GM21526 (cell line): ENCODE results near the gene FGF8.
A peak's percentile ranks its signal among the peaks of the same experiment; 100 is the strongest.
"Not testable (repeated sequence)": the region's sequence is repeated elsewhere in the genome, so short reads cannot be mapped to it uniquely, and the experiment has no call there.

Experiments
- ATAC-seq: cut with Tn5 transposase; IDR thresholded peaks from one replicate; pipeline ENCODE4 v1.9.1; 2021; ENCODE audit warnings: moderate library complexity; ENCODE audit not compliant: unreplicated experiment, low FRiP score

Gene FGF8, protein sequence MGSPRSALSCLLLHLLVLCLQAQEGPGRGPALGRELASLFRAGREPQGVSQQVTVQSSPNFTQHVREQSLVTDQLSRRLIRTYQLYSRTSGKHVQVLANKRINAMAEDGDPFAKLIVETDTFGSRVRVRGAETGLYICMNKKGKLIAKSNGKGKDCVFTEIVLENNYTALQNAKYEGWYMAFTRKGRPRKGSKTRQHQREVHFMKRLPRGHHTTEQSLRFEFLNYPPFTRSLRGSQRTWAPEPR

DNA sequence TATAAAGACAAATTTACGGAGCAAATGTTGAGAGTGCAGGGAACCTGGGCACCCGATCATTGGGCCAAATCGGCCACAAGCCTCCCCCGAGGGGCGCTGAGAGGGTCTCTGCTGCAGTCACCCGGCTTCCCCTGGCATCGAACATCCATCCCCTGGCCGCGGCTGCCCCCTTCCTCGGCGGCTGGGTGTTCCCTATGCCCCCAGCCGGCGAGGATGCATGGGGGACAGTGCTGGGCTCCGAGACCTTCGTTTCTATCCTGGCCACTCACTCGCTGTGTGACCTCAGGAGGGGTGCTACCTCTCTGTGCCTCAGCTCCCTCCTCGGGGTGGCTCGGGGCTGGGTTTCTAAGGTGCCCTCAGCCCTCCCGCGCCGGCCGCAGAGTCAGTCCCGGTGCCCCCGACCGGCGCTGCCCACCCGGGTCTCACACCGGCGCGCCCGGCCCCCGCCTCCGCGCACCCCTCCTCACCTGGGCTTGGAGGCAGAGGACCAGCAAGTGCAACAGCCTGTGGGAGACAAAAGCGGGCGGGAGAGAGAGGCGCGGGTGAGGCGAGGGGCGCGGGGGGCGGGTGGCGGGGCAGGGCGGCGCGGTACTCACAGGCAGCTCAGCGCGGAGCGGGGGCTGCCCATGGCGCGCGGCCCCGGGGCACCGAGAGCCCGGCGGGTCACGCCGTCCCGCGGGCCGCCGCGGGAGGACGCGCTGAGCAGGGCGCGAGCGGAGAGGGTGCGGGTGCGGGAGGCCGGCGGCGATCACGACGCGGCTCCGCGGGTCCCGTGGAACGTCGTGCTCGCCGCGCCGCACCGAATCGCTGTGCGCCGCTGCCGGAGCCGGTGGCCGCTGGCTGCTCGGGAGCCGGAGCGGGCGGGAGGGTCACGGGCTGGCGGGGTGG lies at the start of gene FGF8:
TSS of gene FGF8 (minus strand) at position 842 of the 888 bp plus-strand sequence. CDS start at position 628, 214 bp downstream.
- ATAC-seq, result no peak

DNA sequence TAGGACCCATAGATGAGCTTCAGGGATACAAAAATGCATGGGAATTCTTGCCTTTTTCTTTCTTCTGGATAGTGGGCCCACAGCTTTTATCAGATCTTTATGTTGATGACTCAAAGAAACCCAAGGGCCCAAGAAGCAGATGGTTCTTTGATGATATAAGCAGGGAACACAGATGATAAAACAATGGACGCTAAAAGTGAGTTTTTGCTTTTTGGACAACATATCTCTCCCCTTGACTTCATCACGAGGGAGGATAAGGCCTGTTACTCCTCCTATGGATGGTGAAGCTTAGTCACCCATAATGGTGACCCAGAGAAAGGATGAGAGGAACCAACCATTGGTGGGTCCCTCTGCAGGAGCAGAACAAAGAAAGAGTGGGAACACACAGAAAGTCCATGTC lies 48.8 kb upstream of the FGF8 start:
- no peak for ATAC-seq

DNA sequence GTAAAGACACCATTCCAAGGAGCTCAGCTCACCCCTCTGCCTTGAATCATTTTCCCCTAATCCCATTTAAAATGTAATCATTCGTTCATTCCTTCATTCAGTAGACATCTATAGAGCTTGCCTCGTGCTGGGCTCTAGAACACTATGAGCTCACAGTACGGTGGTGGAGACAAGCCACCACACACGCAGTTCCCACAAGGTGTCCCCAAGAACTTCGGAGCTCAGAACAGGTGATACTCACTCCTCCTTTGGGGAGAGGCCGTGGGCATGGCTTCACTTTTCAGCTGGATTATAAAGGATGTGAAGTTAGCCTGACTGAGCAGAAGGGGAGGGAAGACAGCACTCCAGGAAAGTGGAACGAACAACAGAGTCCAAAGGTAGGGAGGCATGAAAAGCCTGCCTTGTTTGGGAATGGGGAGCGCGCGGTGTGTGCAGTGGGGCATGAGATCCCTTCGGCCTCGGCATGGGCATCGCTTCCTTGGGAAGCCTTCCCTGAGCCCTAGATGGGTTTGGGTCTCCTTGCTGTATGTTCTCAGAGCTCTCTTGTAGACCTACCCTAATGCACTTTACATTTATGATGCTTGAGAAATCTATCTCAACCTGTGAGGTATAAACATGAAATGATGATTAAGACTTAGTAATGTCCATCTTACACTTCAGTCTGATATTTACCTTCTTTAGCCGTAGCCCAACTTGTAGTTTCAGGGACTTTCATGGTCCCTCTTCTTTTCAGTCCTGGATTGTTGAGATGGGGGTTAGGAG lies 43.1 kb upstream of the FGF8 start:
- ATAC-seq, result peak; percentile 12

DNA sequence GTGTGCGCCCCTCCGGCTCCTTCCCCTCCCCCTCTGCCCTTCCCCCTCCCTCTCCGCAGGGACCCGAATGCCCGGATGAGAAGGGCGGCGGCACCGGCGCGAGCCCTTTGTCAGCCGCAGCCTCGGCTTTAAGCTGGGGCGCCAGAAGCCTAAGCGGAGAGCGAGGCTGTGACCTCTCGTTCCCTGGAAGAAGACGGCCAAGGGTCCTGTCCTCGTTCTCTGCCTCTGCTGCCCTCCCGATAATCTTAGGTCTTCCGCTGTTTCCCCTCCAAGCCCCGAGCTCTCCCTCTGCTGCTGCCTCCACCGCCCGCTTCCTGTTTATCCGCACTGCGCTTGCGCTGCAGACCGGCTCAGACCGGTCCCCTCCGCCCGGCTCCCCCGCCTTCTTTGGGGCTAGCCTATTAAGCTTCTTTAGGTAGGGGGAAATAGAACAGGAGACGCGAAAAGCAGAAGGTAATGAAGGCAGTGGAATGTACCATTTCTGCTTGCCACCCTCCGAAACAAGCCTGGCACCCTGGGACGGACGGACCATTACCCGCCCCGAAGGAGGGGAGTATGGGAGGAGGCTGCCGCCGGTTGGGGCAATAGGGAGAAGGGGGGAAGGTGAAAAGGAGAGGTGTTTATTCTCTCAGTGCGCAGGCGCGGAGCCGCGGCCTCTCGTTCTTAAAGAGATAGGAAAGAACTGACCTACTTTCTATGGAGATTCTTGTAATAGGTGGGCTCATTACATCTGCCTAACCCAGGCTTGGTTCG lies 42.4 kb upstream of the FGF8 start, which contains the start of gene OGA:
TSS of gene OGA (minus strand) at position 326 of the 753 bp plus-strand sequence. CDS start 422 bp downstream, outside the sequence.
- ATAC-seq, result peak; percentile 75

DNA sequence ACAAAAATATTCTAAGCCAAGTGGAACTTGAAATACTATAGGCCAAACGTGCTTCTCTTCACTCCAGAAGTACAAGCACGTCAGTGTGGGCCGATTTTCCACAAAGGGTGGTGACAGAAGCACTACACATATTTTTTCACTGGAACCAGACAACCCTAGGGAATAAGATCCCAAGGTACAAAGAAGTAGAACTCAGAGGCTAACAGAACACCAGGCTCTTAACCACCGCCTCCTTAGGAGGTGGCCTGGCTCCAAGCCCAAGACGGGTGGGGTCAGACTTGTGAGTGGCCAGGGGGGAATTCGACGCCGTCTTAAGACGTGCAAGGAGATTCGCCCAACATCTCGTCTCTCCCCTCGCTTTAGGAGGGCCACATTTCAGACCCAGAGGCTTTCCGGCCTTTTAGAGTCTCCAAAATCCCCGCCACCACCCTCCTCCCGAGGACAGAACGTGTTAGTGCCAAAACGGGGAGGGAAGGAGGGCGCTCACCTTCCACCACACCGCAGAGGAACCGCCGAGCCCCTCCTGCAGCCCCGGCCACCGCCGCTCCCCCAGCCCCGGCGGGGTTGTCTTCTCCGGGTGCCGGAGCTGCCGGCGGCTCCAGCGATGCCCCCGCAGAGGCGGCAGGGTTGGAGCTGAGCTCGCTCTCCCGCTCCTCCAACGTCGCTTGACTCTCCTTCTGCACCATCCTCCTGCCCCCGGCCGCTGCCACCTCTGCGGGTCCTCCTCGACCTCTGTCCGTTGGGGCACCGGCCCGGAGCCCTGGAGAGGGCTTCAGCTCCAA lies 41.6 kb upstream of the FGF8 start:
- peak; percentile 5 for ATAC-seq

DNA sequence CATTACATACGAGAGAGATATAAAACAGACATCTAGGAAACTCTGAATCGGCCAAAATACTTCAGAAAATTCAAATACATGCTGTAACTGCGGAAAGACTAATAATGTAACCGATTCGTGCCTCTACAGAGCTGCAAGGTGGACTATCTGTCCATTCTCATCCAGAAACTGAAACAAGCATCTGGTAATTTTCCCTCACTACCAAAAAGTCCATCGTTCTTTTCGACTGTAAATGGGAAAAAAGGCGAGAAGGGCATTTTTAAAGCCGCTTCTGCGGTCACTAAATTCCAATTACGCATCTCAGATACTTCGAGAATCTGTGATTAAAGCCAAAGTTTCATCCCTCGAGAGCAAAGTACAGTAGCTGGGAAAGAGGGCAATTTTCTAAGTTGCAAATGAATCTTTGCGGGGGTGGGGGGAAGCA lies 41.0 kb upstream of the FGF8 start:
- no peak for ATAC-seq

DNA sequence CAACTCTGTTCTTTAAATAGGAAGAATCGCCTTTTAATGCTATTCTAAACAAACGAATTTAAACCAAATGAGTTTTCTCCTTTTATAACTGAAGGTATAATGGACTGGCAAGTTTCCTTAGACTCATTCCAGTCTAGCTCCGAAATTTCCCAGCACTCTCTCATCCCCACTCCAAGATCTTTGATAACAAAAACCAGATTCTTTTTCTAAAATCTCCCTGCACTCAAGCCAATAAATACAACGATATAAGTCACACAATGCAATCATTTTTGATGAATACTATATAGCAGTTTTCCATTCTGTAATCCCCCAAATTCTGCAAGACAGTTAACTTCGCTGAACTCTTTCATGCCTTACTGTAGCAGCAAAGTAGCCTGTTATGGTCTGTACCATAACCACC lies 40.5 kb upstream of the FGF8 start:
- ATAC-seq, result no peak

DNA sequence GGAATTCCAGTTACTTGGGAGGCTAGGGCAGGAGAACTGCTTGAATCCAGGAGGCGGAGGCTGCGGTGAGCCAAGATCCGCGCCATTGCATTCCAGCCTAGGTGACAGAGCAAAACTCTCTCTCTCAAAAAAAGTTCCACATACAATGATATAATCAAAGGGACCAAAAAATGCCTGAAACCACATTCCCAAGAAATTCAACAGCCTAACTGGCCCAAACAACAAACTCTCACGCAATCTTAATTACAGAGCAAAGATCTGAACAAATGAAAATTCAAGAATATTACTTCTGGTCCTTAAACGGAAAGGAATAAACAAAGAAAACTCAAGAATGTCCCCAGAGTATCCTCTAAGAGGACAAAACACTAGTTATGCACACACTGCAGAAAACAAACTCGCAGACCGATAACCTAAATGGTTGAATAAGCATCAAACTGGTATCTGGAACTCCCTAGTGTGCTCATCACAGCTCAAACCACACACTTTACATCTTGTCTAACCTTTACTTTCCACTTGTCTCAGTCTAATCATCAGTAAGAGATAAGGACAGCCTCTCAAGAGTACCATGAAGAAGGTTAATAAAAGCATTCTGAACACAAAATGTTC lies 38.7 kb upstream of the FGF8 start:
- no peak for ATAC-seq

DNA sequence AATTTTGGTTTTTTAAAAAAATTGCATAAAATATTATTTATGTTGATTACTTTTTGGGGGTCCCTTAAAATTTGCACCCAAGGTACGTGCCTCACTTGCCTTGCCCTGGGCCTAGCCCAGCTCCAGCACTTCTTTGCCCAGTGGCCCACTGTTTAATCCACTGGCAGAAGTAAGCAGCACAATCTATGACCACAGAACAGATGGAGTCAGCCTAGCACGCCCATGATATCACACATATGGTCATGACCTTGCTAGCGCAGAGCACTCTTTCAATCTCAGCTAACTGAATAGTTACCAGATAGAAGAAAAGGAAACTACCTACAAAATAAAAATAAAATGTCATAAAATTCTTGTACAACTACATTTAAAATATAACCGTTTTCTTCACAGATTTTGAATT lies 36.7 kb upstream of the FGF8 start:
- ATAC-seq, result no peak

DNA sequence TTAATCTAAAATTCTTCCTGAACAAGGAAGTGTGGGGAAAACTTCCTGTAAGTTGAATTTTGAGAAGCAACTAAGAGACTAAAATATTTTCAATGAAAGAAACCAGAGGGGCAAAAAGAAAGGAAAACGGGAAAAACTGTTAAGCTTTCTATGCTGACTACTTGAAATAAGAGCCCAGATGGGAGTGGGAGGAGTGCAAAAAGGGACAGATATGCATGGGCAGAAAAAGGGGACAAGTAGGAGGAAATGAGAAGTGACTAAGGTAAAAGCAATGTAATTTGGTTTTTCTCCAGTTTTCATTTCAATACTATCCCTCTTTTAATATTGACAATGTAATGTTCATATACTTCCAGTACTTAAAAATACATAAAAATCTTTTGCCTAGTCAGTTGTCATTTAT lies 31.2 kb upstream of the FGF8 start:
- ATAC-seq, result no peak

DNA sequence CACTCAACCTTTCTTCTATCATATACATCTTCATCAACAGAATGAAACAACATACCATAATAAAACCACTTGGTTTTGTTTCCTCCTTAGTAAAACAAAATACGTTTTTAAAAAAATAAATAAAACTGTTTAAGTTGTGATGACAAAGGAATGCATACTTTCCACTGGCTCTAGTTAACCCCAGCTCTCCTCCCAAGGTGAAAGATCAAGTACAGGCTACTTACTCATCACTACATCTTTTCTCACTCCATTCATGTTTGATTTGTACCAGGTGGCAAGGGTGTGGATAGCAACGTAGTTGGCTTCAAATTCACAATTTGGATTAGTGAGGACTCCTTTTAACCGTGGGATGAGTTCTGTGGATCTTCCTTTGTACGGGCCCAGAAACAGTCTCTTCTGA lies 27.6 kb upstream of the FGF8 start:
- ATAC-seq, result no peak

DNA sequence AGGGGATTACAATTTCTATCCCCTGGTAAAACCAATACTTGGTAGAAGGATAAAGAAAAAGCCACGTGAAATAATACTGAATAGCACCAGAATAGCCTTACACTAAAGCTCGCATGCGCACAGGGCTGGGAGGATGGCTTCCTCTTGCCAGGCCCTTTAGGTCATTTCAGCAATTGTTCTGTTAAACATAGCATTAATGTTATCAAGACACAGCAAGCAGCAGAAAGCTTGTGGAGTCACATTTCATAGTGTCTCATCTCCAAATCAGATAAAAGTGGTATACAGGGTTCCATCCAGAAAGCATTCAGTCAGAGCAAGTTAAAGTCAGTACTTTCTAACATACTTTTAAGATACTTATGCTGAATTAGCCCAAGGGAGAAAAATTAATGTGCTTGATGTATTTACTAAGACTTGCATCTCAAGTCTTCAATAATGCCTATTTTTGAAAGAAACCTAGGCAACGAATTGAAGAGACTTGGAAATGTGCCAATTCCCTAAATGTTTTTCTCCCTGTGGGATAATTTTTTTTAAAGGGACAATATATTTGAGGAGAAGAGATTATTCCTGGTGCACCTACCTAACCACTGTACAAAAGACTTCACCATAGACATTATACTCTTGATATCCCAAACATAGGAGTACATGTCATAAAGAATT lies 21.6 kb upstream of the FGF8 start:
- no peak for ATAC-seq

DNA sequence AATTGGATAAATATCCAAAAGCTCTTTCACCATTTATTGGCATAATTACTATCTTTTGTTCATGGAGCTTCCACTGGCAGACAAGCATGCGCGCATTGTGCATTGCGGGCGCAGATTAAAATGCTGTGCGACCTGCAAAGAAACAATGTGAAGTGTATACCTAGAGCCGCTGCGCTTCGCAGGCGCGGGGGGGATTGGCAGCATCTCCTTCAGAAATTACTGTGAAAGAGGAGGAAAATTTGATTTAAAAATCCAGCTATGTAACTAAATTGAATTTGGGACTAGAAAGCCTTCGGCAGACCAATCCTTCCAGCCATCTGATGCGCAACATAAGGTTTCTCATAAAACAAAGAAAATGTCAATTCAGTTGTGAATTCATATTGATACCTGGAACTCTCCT lies 17.6 kb upstream of the FGF8 start:
- ATAC-seq, result no peak

DNA sequence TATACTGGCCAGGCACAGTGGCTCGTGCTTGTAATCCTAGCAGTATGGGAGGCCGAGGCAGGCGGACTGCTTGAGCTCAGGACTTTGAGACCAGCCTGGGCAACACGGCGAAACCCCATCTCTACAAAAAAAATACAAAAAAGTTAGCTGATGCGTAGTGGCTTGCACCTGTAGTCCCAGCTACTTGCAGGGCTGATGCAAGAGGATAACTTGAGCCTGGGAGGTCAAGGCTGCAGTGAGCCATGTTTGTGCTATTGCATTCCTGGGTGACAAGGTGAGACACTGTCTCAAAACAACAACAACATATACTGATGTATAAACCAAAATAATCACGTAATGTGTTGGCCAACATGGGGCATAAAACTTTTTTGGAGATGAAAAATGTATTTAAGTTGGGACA lies 13.8 kb upstream of the FGF8 start:
- no peak for ATAC-seq

DNA sequence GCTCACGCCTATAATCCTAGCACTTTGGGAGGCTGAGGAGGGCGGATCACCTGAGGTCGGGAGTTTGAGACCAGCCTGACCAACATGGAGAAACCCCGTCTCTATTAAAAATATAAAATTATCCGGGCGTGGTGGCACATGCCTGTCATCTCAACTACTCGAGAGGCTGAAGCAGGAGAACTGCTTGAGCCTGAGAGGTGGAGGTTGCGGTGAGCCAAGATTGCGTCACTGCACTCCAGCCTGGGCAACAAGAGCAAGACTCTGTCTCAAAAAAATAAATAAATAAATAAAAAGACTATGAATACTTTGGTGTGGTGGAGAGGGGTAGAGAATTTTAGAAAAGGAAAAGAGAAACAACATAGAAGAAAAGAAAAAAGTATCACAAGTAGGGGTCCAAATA lies 13.3 kb upstream of the FGF8 start:
- not testable (repeated sequence) for ATAC-seq

DNA sequence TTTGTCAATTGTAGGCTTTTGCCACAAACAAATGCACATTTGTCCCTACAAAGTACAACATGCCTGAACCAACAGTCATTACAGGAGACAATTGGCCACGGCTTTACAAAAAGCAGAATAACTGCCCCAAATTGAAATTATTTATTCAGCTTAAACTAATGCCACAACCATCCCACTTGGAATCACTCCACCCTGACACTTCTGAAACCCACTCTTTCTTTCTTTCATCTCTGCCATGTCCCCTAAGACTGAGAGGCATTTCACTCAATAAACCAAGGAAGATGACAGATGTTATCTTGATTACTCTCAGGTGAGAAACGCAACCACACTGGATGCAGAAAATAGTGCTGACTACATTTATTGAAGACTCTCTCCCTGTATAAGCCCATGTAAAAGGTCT lies 9.9 kb upstream of the FGF8 start:
- ATAC-seq, result no peak

DNA sequence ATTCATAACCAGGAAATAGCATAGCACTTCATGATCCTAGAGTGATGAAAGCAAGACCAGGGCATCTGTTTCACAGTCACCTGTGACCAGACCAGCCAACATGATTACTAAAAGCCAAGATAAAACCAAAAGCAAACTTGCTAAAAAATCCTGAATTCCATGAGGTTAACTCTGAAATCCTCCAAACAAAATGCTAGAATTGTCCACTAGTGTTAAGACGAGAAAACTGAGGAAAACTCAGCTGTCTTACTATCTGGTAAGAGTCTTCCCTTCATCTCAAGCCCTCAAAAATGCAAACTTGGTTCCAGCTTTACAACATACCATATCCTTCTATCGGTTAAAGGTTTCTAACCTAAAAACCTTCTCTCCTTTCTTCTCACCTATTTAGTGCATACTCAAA lies 8.6 kb upstream of the FGF8 start:
- no peak for ATAC-seq

DNA sequence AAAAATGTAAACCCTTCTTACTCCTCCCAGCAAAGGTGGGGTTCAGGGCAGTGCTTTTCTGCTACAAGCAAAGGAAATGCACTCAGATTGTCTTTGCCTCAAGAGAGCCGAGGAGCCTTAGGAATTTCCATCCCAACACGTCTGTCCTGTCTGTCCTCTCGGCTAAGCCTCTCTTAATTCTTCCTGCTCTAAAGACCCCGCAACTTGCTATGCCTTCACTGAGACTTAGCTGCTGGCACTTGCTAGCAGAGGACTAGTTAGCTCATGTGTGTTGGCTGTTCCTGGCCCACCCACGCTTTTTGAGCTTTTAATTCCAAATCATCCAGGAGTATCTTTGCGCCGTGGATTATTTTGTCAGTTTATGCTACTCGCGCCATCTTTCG lies 7.8 kb upstream of the FGF8 start:
- ATAC-seq, result no peak
